Measurements from ENCODE around the gene GREM2.

GREM2 gene

DNA sequence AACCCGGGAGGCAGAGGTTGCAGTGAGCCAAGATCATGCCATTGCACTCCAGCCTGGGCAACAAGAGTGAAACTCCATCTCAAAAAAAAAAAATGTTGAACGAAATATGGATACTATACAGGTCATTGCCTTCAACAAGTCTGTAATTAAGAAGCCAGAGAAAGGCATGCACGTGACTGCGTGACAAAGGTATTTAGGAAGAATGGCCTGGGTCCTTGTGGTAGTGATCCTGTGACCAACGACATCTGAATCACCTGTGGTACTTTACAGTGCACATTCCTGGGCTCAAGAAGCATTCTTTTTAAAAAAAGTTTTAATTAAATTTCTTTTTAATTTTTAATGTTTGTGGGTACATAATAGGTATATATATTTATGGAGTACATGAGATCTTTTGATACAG, 115.0 kb downstream of the GREM2 start:
- no peak for DNase-seq

DNA sequence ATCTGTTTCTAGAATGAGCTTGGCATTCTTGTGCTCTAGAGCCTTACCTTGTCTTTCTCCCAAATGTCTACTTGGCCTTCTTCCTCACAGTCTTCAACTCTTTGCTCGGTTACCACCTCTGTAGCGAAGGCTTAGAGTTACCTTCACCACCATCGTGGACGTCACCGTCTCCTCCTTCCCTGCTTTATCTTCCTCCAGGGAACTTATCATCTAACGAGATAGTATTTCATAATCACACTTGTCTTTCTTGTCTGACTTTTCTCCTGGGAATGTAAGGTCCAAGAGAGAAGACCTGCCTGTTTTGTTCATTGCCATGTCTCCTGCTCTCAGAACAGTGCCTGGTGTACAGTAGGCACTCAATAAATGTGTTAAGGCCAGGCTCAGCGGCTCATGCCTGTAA, 115.6 kb downstream of the GREM2 start:
- no peak for DNase-seq

DNA sequence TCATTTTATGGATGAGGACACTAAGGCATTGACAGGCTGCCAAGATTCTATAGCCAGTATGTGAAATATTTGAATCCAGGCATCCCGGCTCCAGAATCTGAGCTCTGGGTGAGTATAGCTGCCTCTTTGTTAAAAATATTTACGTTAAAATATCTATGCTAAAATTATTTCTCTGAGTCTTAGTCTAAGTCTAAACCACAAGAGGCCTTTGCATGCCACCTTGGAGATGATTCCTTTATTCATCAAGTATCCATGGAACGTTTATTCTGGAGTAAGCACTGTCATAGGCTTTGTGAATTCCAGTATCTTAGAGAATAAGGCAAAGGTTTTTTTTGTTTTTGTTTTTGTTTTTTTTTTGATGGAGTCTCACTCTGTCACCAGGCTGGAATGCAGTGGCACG, 116.4 kb downstream of the GREM2 start:
- DNase-seq = no peak

DNA sequence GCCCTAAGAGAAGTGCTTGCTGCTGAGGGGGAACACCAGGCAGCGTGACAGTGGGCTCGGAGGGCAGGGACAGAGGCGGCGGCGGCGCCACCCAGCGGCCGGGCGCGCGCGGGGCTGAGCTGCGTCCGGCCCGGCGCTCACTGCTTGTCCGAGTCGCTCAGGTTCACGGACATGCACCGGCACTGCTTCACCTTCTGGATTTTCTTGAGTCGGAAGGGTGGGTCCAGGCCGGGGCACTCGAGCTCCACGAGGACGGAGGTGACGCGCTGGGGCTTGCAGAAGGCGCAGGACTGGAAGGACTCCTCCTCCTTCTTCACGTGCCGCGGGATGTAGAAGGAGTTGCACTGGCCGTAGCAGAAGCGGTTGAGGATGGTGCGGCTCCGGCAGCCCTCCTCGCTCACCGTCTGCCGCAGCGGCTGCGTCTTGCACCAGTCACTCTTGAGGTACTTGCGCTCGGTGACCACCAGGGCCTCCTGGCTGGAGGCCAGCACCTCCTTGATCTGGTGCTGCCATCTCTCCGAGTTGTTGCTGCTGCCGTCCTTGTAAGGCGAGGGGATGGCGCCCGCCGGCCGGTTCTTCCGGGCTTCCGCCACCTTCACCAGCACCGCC, 119.0 kb downstream of the GREM2 start:
- peak; percentile 1 to 5 for DNase-seq

DNA sequence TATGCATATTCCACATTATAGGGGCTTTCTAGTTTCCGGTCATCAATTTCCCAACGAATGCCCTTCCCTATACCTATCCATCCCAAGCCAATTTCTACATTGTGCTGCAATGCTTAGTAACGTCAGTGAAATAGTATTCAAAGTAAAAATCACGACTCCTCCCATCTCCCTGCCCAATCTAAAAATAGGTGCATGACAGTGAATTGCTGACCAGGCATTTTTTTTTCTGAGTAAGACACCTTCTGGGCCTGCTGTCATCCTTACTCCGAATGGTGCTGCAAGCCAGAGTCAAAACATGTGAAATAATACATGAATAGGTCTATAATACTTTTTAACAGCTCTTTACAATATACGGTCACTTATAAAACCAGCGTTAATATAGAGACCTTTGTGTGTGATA, 120.2 kb downstream of the GREM2 start:
- no peak for DNase-seq

DNA sequence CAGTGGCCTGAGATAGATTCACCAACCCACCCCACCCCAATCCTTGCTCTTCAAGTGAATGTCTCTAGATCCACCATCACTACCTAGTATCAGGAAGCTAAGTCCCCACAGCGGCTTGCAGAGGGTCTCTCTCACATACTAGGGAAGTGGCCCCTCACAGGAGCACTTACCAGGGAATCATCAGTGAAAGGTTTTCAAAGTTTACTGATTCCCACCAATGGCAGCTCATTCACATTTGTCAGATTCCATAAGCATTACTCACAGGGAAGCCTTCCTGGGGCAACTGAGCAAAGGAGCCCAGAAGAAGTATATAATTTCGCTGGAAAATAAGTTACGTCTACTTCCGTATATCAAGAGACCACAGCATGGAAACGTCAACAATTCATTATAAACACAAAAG, 120.8 kb downstream of the GREM2 start:
- no peak for DNase-seq

DNA sequence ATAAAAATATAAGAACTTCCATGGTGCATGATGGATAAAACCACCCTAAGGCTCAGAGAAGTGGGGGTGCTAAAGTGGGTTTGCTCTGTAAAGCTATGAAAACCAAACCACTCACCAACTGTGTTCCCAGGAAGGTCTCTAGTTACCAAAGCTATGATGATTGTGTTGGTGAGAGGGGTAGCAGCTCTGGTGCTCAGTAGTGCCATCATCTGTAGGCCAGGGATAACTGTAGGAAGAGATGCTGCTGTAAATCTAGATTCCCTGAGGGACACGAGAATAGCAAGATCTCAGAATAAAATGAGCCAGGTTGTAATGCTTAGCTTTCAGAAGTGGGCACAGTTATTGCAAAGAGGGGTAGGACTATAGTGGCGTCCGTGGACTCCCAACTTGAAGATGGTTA, 124.5 kb downstream of the GREM2 start:
- no peak for DNase-seq

DNA sequence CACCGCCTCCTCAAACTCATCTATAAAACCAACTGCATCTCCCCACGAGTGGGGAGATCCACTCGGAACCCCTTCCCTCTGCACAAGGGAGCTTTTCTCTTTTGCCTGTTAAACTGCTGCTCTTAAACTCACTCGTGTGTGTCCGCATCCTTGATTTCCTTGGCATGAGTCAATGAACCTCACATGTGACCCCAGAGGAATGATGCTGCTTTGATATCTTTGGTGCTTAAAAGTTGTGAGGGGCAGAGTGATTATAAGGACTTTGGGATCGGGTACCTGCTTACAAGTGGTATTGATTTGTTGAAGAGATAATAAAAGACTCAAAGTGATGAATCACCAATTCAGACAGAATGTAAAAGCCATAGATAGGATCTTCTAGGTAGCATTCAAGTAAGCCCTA, 125.3 kb downstream of the GREM2 start:
- DNase-seq = no peak

DNA sequence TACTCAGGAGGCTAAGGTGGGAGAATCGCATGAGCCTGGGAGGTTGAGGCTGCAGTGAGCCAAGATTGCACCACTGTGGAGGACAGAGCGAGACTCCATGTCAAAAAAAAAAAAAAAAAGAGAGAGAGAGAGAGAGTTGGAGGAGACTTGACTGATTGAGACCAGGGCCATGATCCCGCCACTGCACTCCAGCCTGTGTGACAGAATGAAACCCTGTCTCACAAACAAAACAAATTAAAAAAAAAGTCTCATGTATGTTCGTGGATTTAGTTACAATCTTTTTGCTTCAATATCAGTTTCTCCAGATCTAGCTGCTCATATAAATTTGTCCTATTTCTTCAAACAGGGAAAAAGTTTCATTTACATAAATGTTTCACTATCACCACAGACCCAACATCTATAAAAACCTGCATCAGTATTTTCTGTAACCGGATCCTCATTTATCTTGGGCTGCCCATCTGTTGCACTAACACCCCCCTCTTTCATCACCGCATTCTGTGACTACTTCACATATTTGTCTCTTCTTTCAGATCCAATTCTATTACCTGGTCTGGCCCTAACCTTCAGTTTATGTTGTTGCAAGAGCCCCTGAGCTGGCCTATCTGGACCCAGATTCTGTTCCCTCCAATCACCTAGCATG, 127.0 kb downstream of the GREM2 start:
- DNase-seq = no peak

DNA sequence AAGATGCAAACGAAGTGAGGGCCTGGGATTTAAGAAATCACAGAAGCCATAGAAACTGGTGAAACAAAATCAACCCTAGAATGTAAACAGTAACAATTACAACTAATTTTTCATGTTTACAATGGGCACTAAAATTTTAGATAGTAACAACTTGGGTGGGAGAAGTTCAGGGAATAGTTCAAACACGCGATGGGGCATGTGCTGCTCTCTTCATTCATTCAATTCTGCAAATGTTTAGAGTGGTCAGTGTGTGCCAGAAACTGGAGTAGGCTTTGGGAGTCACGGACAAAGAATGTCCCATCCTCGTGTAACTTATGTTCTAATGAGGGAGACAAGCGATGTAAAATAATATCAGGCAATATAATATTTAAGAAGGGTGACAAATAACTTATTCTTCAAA, 133.4 kb downstream of the GREM2 start:
- DNase-seq = no peak

DNA sequence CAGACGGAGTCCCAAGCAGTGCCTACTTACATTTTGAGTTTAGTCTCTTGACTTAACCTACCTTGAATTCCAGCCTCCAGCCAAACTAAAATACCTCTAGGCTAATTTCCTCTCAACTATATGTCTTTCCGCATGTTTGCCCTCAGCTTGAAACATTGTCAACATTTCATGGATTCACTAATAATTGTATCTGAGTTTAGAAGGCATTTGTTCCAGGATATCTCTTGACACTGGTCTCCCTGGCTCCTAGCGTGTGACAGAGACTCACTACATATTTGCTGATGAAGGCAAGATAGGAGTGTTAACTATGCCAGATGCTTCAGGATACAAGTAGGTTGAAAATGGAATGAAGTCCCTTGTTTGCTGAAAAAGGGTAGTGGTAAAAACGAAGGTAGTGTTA, 136.1 kb downstream of the GREM2 start:
- no peak for DNase-seq

DNA sequence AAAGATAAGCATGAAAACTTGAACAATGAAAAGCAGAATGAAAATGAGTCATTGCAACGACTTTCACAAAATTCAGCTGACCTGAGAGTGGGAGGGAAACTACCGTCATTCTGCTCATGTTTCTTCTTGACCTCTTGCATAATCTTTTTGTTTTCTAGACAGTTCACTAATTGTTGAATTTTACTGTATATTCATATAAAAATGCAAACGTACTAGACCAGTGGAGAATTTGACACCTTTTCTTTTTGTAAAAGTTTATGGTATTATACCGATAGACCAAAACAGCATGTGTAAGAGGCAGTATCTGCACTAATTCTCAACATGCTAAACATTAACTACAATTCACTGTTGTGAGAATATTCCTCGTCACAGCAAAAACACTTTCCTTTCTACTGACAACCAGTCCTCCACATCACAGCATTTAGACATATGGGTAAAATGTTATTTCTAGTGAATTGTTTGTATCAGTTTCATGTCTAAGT, 137.8 kb downstream of the GREM2 start:
- DNase-seq = no peak

DNA sequence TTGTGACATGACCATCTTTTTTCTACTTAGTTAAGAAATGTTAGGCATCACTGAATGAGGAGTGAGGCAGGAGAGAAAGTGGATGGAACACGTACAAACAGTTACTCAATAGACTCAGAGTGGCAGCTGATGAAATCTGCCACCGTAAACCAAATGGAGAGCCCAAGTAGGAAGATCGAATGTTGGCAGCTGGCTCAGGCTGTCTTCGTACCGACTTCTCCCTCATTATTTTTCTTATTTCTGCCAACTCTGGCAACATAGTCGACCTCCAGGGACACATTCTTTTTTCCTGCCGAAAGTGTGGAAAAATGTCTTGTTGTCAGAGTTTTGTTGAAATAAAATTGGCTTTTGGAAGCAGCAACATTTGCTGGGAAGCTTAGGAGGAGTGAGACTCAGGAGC, 143.3 kb downstream of the GREM2 start:
- DNase-seq = no peak

DNA sequence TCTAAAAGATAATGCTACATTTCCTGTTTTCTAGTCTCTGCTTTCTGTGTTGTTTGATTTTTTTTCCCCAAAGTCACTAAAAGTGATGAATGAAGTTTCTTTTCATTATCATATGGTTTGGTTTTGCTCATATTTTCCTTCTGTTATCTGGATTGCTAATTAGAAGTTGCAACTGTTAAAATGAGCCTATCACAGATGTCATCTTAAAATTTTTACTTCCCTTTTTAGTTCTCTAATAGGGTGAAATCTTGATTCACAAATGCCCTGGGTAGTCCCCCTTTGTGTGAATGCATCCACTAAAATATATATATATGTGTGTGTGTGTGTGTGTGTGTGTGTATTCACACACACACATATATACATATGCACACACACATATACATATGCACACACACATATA, 144.1 kb downstream of the GREM2 start:
- DNase-seq = no peak

DNA sequence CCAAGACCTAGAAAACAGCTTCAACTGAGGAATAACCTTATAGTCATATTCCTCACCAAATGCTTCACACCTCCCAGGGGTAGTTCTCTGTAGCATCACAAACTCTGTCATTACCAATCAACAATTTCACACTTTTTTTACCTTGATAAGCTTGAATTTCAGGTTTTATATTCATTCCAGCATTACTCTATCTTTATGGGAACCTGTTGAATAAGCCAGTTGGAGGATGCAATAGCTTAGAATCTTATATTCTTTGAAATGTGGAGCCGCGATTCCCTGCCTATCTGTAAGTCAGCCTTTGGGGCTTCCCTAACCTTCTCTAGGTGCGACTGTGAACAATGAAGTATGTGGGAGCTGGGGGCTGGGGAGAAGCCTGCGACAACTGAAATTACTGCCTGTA, 145.4 kb downstream of the GREM2 start:
- DNase-seq = no peak

DNA sequence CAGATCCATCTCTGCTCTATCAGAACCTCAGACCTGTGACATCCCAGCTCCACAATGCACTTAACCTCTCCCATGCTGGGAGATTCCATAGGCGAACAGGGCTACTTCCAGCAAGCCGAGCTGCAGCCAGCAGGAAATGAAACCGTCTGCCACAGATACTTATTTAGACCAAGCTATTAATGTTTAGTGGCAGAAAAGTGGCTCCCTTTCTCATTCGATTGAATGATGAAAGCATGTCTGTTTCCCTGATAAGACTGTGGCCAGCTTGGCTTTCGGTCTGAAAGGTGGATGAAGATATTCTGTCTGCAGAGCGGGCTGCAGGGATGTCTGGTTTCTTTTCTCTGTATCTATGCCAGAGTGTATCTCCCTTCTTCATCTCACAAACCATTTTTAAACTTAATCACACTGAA, 146.4 kb downstream of the GREM2 start:
- no peak for DNase-seq

DNA sequence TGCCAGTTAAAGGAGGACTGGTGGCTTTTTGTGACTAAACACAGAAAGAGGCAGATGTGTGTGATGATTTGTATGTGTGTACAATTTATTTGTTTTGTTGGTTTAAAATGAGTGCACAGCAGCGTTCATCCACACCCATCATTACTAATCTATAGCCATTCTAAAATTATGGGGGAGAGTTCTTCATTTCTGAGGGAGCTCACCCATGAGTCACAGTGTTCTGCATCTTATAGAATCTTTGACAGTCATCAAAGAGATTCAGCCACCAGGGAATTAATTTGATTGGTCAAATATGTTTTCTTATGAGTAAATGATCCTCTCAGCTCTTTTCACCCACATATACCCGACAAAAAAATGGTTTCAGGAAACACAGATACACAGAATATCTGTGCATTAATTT, 147.9 kb downstream of the GREM2 start:
- DNase-seq = no peak

DNA sequence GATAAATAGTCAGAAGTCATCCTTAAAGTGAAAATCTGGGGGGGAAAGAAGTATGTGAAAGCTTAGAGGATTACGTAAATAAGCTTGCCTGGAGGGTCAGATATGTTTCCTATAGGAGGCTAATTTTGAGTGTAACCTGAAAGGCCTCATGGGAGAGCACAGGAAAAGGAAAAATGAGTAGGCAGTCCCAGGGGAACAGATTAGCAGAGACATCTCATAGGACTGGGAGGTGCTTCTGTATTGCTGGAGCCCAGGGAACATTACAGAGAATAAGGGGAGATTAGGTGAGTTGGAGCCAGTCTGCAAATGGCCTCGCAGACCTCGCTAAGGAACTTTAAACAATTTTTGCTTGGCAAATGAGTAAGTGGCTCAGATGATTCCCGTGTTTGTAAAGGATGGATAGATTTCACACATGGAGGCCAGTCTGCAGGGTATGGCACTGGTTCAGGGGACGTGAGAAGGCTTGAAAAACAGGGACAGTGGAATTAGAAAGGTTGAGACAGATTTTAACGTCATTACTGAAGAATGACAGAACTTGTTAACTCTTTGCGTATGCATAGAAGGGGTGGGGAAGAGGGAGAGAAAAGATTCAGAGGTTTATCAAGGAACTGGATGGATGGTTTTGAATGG, 149.1 kb downstream of the GREM2 start:
- DNase-seq = no peak

DNA sequence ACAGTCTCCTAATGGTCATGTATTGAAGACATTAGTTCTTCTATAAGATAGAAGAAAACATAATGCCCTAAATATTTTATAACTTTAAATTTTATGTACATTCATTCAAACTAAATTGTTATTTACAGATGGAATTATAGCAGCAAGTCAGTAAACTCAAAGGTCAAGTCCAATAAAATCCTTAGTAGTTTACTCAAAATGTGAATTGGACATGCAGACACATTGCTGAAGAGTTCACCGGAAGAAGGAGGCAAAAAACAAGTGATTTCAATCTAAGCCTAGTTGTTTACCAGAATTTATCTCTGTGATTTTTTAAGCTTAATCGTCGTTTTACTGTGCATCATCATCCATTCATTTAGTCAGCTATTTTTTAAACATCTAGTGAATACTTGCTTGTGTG, 149.7 kb downstream of the GREM2 start:
- DNase-seq = no peak

DNA sequence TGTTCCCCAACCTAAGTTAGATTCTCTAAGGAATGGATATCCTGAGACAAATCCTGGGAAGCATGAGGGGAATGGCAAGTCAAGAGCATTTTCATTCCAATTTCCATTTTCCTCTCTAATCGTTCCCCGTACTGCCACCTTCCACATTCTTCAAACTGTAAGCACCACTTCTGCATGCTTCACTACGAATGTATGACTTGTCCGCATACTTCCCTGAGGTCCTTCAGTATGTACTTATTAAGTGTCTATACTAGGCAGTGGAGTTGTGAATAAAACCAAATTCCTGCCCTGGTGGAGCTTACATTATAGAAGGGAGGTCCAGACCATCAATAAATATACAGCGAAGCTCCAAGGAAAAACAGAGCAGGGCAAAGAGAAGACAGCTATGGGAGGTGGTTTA, 154.8 kb downstream of the GREM2 start:
- DNase-seq = no peak

DNA sequence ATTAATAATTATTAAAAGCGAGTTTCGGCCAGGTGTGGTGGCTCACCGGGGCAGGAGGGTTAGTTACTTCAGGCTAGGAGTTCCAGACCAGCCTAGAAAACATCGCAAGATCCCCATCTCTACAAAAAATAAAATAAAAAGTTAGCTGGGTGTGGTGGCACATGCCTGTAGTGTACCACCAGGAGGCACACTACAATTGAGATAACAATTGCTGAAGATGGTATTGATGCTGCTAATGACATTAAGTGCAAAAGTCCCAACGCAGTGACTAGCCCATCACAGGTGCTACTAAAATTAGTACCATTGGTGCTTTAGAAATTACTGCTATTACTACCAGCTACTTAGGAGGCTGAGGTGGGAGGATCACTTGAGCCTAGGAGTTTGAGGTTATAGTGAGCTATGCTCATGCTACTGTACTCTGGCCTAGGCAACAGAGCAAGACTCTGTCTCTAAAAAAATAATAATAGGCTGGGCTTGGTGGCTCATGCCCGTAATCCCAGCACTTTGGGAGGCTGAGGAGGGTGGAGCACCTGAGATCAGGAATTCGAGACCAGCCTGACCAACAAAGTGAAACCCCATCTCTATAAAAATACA, 156.6 kb downstream of the GREM2 start:
- no peak for DNase-seq

DNA sequence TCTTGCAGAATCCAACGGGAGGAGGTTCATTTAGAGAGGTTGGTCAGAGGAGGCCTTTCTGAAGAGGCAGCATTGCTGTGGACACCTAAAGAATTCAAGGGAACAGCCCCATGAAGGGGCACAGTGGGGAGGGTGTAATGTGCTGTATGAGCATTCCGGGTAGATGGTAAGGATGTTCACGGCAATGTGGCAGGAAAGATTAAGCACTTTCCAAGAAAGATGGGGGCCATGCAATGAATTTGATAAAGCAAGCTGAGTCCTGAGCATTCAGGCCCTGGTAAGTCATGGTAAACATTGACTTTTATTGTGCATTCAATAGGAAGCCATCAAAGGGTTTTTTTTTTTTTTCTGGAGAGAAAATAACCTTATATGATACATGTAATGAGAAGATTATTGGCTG, 166.6 kb downstream of the GREM2 start:
- no peak for DNase-seq

DNA sequence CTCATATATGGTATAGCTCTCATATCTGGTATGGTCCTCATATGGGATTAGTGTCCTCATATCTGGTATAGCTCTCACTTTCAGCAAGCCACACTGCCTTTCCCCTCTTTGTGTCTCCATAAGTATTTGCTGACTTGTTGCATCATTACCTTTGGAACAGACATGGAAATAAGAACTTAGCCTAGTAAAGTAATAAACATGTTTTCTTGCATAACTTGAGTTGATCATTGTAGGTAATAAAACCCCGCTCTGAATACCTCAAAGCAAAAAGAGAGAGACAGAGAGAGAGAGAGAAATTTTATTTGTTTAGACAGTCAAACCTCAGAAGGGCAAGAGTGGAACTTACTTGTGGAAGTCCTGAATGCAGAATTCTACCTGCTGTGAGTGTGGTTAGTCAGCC, 170.3 kb downstream of the GREM2 start:
- no peak for DNase-seq

Data from activated CD4-positive, alpha-beta T cell treated with anti-CD3 and anti-CD28 coated beads, Interleukin-2, amount 50 U/mL, for 48 hours (primary cell).